ENCODE measurements around the gene RPS27L.

DNA sequence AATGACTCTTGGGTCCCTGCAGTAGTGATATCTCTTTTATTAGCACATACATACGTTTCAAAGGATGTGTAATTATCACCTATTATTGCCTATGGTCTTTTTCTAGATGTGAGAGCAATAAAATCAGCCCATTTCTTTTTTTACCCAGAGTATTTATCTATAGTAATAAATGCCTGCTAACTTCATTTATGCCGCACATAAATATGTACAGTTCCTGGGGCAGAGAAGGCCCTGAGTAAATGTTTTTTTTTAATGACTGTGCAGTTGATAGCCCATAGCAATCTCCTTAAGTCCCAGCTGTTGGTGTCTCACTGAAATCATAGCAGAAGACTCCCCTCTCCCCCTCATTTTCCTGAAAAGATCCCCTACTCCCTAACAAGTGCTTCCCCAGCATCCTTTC lies 48.8 kb upstream of the RPS27L start:
- TF ChIP-seq POLR2AphosphoS5 (IDR thresholded peaks at IDR 0.05; ENCODE audit: low read depth, low read length) (no peak), POLR2A (IDR thresholded peaks at IDR 0.05; ENCODE audit: low read depth, low read length) (no peak), TAF1 (IDR thresholded peaks at IDR 0.05; ENCODE audit: low read depth, low read length) (no peak), SPI1 (IDR thresholded peaks at IDR 0.05; ENCODE audit: low read depth, low read length) (no peak)
